Measurements from ENCODE around the gene UCK1.

DNA sequence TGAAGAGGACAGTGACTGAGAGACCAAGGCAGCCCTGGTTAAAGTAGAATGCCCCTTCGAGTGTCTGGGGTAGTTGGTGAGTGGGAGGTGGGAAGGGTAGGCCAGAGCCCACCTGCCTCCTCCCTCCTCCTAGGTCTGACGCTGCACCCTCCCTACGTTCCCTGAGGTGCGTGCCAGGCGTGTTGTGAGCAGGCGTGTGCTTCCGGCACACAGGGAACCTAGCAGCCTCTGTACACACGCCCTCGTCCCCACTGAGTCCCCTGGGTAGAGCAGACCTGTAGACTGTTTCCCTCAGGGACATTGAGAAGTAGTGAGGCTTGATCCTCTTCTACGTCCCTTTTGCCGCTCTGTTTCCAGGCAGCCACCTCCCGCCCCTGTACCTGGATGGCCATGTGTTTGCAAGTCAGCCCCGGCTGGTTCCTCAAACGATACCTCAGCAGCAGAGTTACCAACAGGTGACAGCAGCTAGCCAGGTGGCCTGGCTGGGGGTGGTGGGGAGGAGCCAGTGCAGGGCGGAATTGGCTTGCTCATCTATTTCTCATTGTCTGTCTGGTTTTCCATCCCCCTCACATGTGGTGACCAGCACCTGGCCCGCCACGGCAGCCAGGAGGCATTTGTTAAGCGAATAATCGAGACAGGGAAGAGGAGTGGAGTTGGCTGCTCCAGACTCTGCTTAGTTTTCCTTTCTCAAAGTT lies 45.2 kb downstream of the UCK1 start:
- no peak for TF ChIP-seq EZH2 (optimal IDR thresholded peaks at IDR 0.05; ENCODE audit: low read depth, low read length)
- TF ChIP-seq CTCF (IDR thresholded peaks at IDR 0.05; ENCODE audit: low read length), result peak; percentile 15
- no peak for TF ChIP-seq EZH2phosphoT487 (IDR thresholded peaks at IDR 0.05; ENCODE audit: low read length)

Measured in MM.1S (cell line).